Mucosa of descending colon (tissue), 3 donors: ENCODE measurements around the gene JCAD. TPM values are rescaled to one million over a fixed set of nuclear protein-coding genes. Genes with fewer than 3 reads are reported as not detected.

ENCODE experiments used
- ATAC-seq: fragments of 200-7000 bp; cut with Tn5 transposase; one replicate; pipeline ENCODE4 v1.9.1; 2020; ENCODE audit warnings: mild to moderate bottlenecking, moderate library complexity
- DNase-seq, 3 donors: peaks; one replicate each; pipeline ENCODE4 v3.0.0-alpha.2; 2020
- H3K36me3 ChIP-seq: fragments of 200-600 bp; one replicate; pipeline ENCODE4 v1.8.0; 2021; ENCODE audit warnings: low read depth, mild to moderate bottlenecking
- H3K4me1 ChIP-seq: fragments of 200-600 bp; one replicate; pipeline ENCODE4 v1.8.0; 2021; ENCODE audit warnings: low read depth, mild to moderate bottlenecking
- H3K4me3 ChIP-seq: fragments of 200-600 bp; one replicate; pipeline ENCODE4 v1.8.0; 2021; ENCODE audit warnings: mild to moderate bottlenecking
- H3K9me3 ChIP-seq: fragments of 200-600 bp; one replicate; pipeline ENCODE4 v1.8.0; 2021; ENCODE audit warnings: mild to moderate bottlenecking
- intact Hi-C, 2 donors: fragments of 100-400 bp; cut with DNase I in 1 of 2; cut with micrococcal nuclease in 1 of 2; formaldehyde crosslinking; loops; one replicate each; pipeline versions ENCODE4 v1.11.0 to v1.11.1; 2022; cut with DNase I, micrococcal nuclease
- total RNA-seq, 3 donors: library from RNA; stranded (reverse); fragmentation: NEBNext Ultra II Directional in 2 of 3; extraction: Animal tissue kit (Norgen Biotek cat#: 25700) in 2 of 3; gene quantifications; one replicate each; pipeline versions ENCODE4 v1.2.1 to v1.2.4, GENCODE V29; 2021 to 2023
- TF ChIP-seq, protein P1 (sequence below): fragments of 200-600 bp; IDR thresholded peaks from one replicate; pipeline ENCODE4 v1.8.0; 2022; ENCODE audit warnings: antibody characterized with exemption, mild to moderate bottlenecking
- donor health status: DM: no; HTN: no; CAD: no; lungs with moderate emphysema.
- donor health status: DM: no; HTN: no; CAD: no.
- donor health status: DM: no; HTN: yes; CAD: no.

Gene JCAD
- total RNA-seq, 3 donors from 2014 or later, result 4.9 to 256 (median 9.0) TPM

DNA sequence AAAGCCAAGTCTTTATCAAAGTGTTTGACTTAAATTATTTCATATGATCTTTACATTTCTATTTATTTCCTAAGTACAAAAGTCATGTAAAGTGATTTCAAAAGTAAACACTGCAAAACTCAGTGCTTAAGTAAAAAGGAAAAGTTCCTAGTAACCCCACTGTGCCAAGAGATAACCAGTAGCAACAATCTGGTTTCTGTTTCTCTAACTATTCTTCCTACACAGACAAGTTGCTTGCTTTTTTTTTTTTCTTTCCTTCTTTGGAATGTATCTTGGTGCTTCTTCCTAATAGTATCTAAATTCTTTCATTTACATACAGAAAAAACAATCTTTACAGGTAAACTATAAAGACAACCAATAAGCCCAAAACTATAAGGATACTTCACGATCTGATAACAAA is 3.1 kb downstream of the JCAD start:
- no peak overlapping the region for H3K4me3 ChIP-seq

DNA sequence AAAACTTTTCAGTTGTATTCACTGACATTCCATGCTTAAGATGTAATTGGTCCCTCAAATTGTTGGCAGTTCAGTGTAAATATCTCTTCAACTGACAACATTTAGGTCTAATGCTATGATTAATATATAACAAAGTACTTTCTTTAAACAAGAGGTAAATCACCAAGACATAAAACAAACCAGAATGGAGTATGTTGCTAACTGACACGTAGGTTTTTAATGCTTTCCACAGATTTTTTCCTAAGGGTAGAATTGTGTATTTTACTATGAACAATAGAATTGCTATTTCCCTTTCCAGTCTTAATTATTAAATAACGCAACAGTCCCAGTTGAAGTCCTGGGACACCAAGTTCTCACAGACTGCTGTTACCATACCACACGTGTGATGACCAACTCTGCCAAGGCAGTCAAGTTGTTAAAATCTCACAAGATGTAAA is 4.1 kb downstream of the JCAD start:
- no peak for DNase-seq
- intact Hi-C loops, result no loop called here
- Histone ChIP-seq H3K4me1 (peaks cover 3% of the 10 kb centered on the region), H3K4me3 (no peak overlapping the region), H3K36me3 (no peaks in the 10 kb centered on the region), H3K9me3 (no peaks in the 10 kb centered on the region)
- TF ChIP-seq, protein P1, sequence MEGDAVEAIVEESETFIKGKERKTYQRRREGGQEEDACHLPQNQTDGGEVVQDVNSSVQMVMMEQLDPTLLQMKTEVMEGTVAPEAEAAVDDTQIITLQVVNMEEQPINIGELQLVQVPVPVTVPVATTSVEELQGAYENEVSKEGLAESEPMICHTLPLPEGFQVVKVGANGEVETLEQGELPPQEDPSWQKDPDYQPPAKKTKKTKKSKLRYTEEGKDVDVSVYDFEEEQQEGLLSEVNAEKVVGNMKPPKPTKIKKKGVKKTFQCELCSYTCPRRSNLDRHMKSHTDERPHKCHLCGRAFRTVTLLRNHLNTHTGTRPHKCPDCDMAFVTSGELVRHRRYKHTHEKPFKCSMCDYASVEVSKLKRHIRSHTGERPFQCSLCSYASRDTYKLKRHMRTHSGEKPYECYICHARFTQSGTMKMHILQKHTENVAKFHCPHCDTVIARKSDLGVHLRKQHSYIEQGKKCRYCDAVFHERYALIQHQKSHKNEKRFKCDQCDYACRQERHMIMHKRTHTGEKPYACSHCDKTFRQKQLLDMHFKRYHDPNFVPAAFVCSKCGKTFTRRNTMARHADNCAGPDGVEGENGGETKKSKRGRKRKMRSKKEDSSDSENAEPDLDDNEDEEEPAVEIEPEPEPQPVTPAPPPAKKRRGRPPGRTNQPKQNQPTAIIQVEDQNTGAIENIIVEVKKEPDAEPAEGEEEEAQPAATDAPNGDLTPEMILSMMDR, result no peak
- ATAC-seq, result no peak

More for the DNA sequence above, 3.1 kb downstream of the JCAD start:
- TF ChIP-seq, protein P1, result no peak
- intact Hi-C loops, result no loop called here
- no peak for ATAC-seq
- Histone ChIP-seq H3K4me1 (peaks cover 3% of the 10 kb centered on the region), H3K36me3 (no peaks in the 10 kb centered on the region), H3K9me3 (no peaks in the 10 kb centered on the region)
- no peak for DNase-seq

DNA sequence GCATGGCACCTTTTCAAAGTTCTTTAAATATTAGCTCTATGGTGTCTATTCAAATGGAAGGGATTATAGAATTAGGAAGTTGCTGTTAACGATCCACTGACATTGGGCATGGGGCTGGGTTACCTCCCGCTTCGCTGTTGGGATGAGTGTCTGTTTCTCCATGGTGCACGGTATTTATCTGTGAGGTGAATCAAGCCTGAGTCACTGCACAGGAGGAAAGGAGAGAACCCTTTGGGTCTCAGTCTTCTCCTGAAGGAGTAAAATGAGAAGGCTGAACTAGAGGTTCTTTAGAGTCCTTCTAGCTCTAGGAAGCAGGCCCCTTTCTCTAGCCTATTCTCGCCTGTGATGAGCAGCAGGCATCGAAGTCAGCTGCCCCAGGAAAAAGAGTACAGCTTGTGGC is 7.3 kb downstream of the JCAD start:
- Histone ChIP-seq H3K4me1 (no peaks in the 10 kb centered on the region), H3K9me3 (no peaks in the 10 kb centered on the region), H3K4me3 (no peak overlapping the region), H3K36me3 (no peaks in the 10 kb centered on the region)
- TF ChIP-seq, protein P1, result no peak
- ATAC-seq (no peak), DNase-seq (no peak)
- intact Hi-C loops, result no loop called here

DNA sequence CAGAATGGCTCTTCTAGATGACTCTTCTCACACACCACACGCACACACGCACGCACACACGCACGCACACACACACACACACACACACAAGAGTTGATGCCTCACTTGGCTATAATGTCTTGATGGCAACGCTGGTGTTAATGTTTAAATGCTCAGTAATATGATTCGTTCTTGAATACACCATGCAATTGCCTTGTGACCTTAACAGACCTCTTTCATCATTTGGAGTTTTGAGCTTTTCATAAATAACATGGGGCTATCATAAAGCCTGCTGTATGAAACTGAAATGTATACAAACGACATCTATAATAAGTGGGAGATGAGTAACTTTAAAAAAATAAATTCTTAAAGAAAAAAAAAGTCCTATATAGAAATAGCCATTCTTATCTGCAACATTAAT is 8.2 kb downstream of the JCAD start:
- TF ChIP-seq, protein P1, result no peak
- H3K4me1 ChIP-seq, result no peaks in the 10 kb centered on the region
- no peak overlapping the region for H3K4me3 ChIP-seq
- H3K9me3 ChIP-seq, result no peaks in the 10 kb centered on the region
- no peaks in the 10 kb centered on the region for H3K36me3 ChIP-seq
- DNase-seq (no peak), ATAC-seq (no peak)
- intact Hi-C loops, result no loop called here

DNA sequence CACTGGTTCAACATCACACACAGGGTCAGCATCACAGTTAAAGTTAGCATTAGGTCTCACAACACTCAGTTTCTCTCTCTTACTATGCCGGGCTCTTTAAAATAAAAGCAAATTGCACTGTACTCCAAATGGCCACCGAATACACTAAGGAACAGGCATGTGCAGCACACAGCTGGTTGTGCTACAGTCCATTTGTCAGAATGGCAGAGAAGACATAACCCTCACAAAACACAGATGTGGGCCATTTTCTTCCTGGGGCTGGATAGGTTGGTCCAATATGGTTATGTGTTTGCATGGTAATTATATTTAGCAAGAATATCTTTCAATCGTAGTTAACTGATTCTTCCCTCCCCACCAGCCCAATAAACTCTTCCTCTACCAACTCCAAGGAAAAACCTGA is 9.0 kb downstream of the JCAD start:
- Histone ChIP-seq H3K4me3 (no peak overlapping the region), H3K4me1 (no peaks in the 10 kb centered on the region), H3K36me3 (no peaks in the 10 kb centered on the region), H3K9me3 (no peaks in the 10 kb centered on the region)
- DNase-seq (no peak), ATAC-seq (no peak)
- TF ChIP-seq, protein P1, result no peak
- intact Hi-C loops, result no loop called here
